ENCODE measurements around the gene POF1B.
A peak's percentile ranks its signal among the peaks of the same experiment; 100 is the strongest.

POF1B gene

GRCh38 chrX:85243761-85244449 lies 135.6 kb downstream of the POF1B start, which contains the start of the genes SATL1 and ZNF711:
SATL1 (minus strand) TSS chrX:85243779; CDS start chrX:85108968, 134,811 bp downstream.
ZNF711 (plus strand) TSS chrX:85243991; CDS start chrX:85247573, 3,582 bp downstream.
- H3K9me3 ChIP-seq (ENCODE audit: control insufficient read depth, low read length): no peaks in the 10 kb centered on the region
- H3K36me3 ChIP-seq (ENCODE audit: control insufficient read depth, insufficient read depth, low read length): no peaks in the 10 kb centered on the region
- H3K4me3 ChIP-seq (ENCODE audit: insufficient read depth, low read depth, low read length, poor library complexity, severe bottlenecking): peak within 1 kb of the TSS; percentile 51
- DNase-seq: no peak
- no peaks in the 10 kb centered on the region for H3K27me3 ChIP-seq (replicated peaks; ENCODE audit: control insufficient read depth, insufficient read depth, low read length, poor library complexity, severe bottlenecking)
- no peaks in the 10 kb centered on the region for H3K4me1 ChIP-seq (ENCODE audit: control insufficient read depth, insufficient read depth, low read length, poor library complexity, severe bottlenecking)
- H3K27ac ChIP-seq (ENCODE audit: insufficient read depth, low read length, poor library complexity, severe bottlenecking): no peak within 1 kb of the TSS

GRCh38 chrX:85243155-85243554 lies 136.3 kb downstream of the POF1B start:
- H3K36me3 ChIP-seq (ENCODE audit: control insufficient read depth, insufficient read depth, low read length): no peaks in the 10 kb centered on the region
- H3K9me3 ChIP-seq (ENCODE audit: control insufficient read depth, low read length): no peaks in the 10 kb centered on the region
- no peak overlapping the region for H3K27ac ChIP-seq (ENCODE audit: insufficient read depth, low read length, poor library complexity, severe bottlenecking)
- no peak for DNase-seq
- H3K4me3 ChIP-seq (ENCODE audit: insufficient read depth, low read depth, low read length, poor library complexity, severe bottlenecking): no peak overlapping the region
- no peaks in the 10 kb centered on the region for H3K4me1 ChIP-seq (ENCODE audit: control insufficient read depth, insufficient read depth, low read length, poor library complexity, severe bottlenecking)
- no peaks in the 10 kb centered on the region for H3K27me3 ChIP-seq (replicated peaks; ENCODE audit: control insufficient read depth, insufficient read depth, low read length, poor library complexity, severe bottlenecking)
